K562 (cell line): Measurements from ENCODE around the gene ETS1. TPM values are rescaled to one million over a fixed set of nuclear protein-coding genes. Genes with fewer than 3 reads are reported as not detected.

Experiments
- ATAC-seq: fragments of 200-7000 bp; cut with Tn5 transposase; 3 replicates; pipeline ENCODE4 v1.9.1; 2020; ENCODE audit warnings: moderate library complexity
- BruUV-seq: library from RNA; stranded (reverse); fragments of 400-500 nt; replicated peaks from 2 replicates; lab custom pipeline; 2021; lab: Mats Ljungman, UMichigan
- CTCF ChIA-PET: fragments of 300-600 bp; formaldehyde crosslinking; extraction: SDS; loops from one replicate; lab custom pipeline; 2021; ENCODE audit warnings: low intra/inter-chr PET ratio; lab: Yijun Ruan, JAX
- POLR2A ChIA-PET: fragments of 300-600, 350-650 bp; sonication (Branson Sonifier 250); formaldehyde crosslinking; extraction: SDS; loops from one replicate; lab custom pipeline; 2021; ENCODE audit warnings: antibody characterized with exemption, inconsistent platforms; lab: Yijun Ruan, JAX
- DNase-seq, 4 experiments: peaks; one replicate each; pipeline versions ENCODE4 v3.0.0 to v3.0.0-alpha.2; 2011 to 2018; ENCODE audit warnings: low spot score in 3 of 4, mixed read lengths in 3 of 4; ENCODE audit errors: extremely low read depth in 1 of 4
- FAIRE-seq: peaks from 2 replicates; lab custom pipeline; 2011; peaks lifted over from hg19 to GRCh38; lab: Jason Lieb, UNC
- H2AFZ ChIP-seq: 2 replicates; pipeline ENCODE4 v1.6.0; 2011; ENCODE audit warnings: low read depth, low read length, control low read depth, inconsistent platforms
- H3K27ac ChIP-seq: fragments of 200-600 bp; 3 replicates; pipeline ENCODE4 v1.8.0; 2011; ENCODE audit warnings: low read depth, mild to moderate bottlenecking, control low read depth, inconsistent platforms, low read length, moderate library complexity, mixed read lengths; ENCODE audit errors: extremely low read depth
- H3K27me3 ChIP-seq, 2 experiments: fragments of 300-600 bp in 1 of 2; 2 replicates in 1 of 2; 3 replicates in 1 of 2; pipeline versions ENCODE4 v1.6.0 to v1.8.0; 2011; ENCODE audit warnings: inconsistent platforms in 2 of 2, low read length in 2 of 2, mild to moderate bottlenecking in 1 of 2, mixed read lengths in 1 of 2, moderate library complexity in 1 of 2; ENCODE audit not compliant: control insufficient read depth in 2 of 2, insufficient read depth in 2 of 2
- H3K36me3 ChIP-seq: fragments of 300-600 bp; 3 replicates; pipeline ENCODE4 v1.8.0; 2011; ENCODE audit warnings: mild to moderate bottlenecking, low read length, inconsistent platforms; ENCODE audit not compliant: control insufficient read depth, insufficient read depth
- H3K4me1 ChIP-seq, 2 experiments: fragments of 200-600 bp in 1 of 2; replicated peaks in 1 of 2; 2 replicates in 1 of 2; 3 replicates in 1 of 2; pipeline versions ENCODE4 v1.5.1 to v1.8.0; 2011; ENCODE audit warnings: inconsistent platforms in 2 of 2, low read length in 2 of 2, mild to moderate bottlenecking in 1 of 2, mixed read lengths in 1 of 2, moderate library complexity in 1 of 2; ENCODE audit not compliant: control insufficient read depth in 2 of 2, insufficient read depth in 2 of 2
- H3K4me2 ChIP-seq: 2 replicates; pipeline ENCODE4 v1.6.1; 2011; ENCODE audit warnings: low read length, control low read depth, inconsistent platforms, mixed read lengths; ENCODE audit not compliant: insufficient read depth
- H3K4me3 ChIP-seq: fragments of 200-600 bp; sonication (generic), shearing (Covaris generic); 2 replicates; pipeline ENCODE4 v1.5.1; 2016; ENCODE audit warnings: control low read depth, inconsistent platforms
- H3K79me2 ChIP-seq: fragments of 200-600 bp; 3 replicates; pipeline ENCODE4 v1.8.0; 2011; ENCODE audit warnings: low read length, inconsistent platforms; ENCODE audit not compliant: control insufficient read depth, insufficient read depth
- H3K9ac ChIP-seq, 2 experiments: 2 replicates each; pipeline versions ENCODE4 v1.6.0 to v1.6.1; 2011; ENCODE audit warnings: low read depth in 2 of 2, low read length in 2 of 2, control low read depth in 1 of 2, inconsistent platforms in 1 of 2, mild to moderate bottlenecking in 1 of 2, mixed read lengths in 1 of 2; ENCODE audit not compliant: insufficient read depth in 1 of 2
- H3K9me1 ChIP-seq: one replicate; pipeline ENCODE4 v1.6.0; 2011; ENCODE audit warnings: inconsistent platforms, mild to moderate bottlenecking, low read length, moderate library complexity; ENCODE audit not compliant: control insufficient read depth, insufficient read depth
- H3K9me3 ChIP-seq: replicated peaks from 2 replicates; pipeline ENCODE4 v1.5.1; 2011; ENCODE audit warnings: low read depth, low read length, inconsistent platforms; ENCODE audit not compliant: control insufficient read depth, insufficient read depth
- H4K20me1 ChIP-seq: replicated peaks from 2 replicates; pipeline ENCODE4 v1.6.1; 2011; ENCODE audit warnings: low read length, inconsistent platforms, mixed read lengths; ENCODE audit not compliant: control insufficient read depth, insufficient read depth
- MIER1 ChIP-seq: fragments of 450-650 bp; IDR thresholded peaks from 2 replicates; pipeline ENCODE4 v1.6.1; 2016; ENCODE audit warnings: antibody characterized with exemption, mild to moderate bottlenecking, low read depth
- RAD21 ChIP-seq, 2 experiments: fragments of 250-450 bp in 1 of 2; fragments of 450-650 bp in 1 of 2; sonication (Bioruptor Pico) in 1 of 2; formaldehyde crosslinking in 1 of 2; IDR thresholded peaks in 1 of 2; conservative IDR thresholded peaks in 1 of 2; 2 replicates each; pipeline versions ENCODE4 v1.4.0 to v1.8.0; 2020 to 2022; ENCODE audit warnings: mild to moderate bottlenecking in 2 of 2, moderate library complexity in 1 of 2
- WGBS: fragments of 100-300 bp; shearing (Covaris generic); methylation state at CpG from one replicate; pipeline ENCODE4 v1.1.6; 2016; ENCODE audit warnings: low coverage, mixed read lengths; ENCODE audit not compliant: insufficient coverage; ENCODE audit errors: missing lambda C conversion rate; 5-methylcytosine and 5-hydroxymethylcytosine counted together
- in situ Hi-C: fragments of 300-500 bp; cut with MboI; formaldehyde crosslinking; loops from 4 replicates; pipeline ENCODE4 v1.15.0; 2018; ENCODE audit warnings: inconsistent platforms, mixed read lengths
- intact Hi-C: fragments of 100-400 bp; cut with micrococcal nuclease; formaldehyde crosslinking; loops from 2 replicates; pipeline ENCODE4 v1.14.2; 2022
- polyA plus RNA-seq, 8 experiments: library from polyadenylated mRNA; depleted of rRNA in 4 of 8; stranded (reverse) in 5 of 8; unstranded in 3 of 8; fragments of >200 nt; fragmentation: Nextera tagmentation in 2 of 8; fragmentation: Illumina TruSeq in 1 of 8; extraction: Ambion mirVana in 2 of 8; extraction: Trizol in 1 of 8; gene quantifications; 2 replicates each; pipeline versions ENCODE4 v1.2.1 to v1.2.3, GENCODE V29; 2011 to 2014; ENCODE audit warnings: inconsistent platforms in 1 of 8, missing spikeins in 1 of 8
- total RNA-seq, 7 experiments: library from RNA; depleted of rRNA in 6 of 7; stranded (reverse); fragments of >200 nt in 6 of 7; fragmentation: Illumina TruSeq in 2 of 7; extraction: Trizol in 2 of 7; gene quantifications; 2 replicates each; pipeline versions ENCODE4 v1.2.1 to v1.2.3, GENCODE V29; 2011 to 2021; ENCODE audit warnings: low replicate concordance in 1 of 7
- TF ChIP-seq, protein P1 (sequence below): fragments of 450-650 bp; formaldehyde crosslinking; IDR thresholded peaks from 2 replicates; pipeline ENCODE4 v1.4.0; 2020; ENCODE audit warnings: mild to moderate bottlenecking, moderate library complexity
- TF ChIP-seq, protein P2 (sequence below), 3 experiments: IDR thresholded peaks in 2 of 3; conservative IDR thresholded peaks in 1 of 3; 2 replicates each; pipeline ENCODE4 v1.5.1; 2011 to 2012; ENCODE audit warnings: low read length in 3 of 3, mild to moderate bottlenecking in 3 of 3, control low read depth in 2 of 3, improper control_type of control experiment in 1 of 3, inconsistent platforms in 1 of 3, low read depth in 1 of 3, mixed read lengths in 1 of 3, moderate library complexity in 1 of 3; ENCODE audit not compliant: insufficient read depth in 2 of 3

Gene ETS1
- total and polyA plus RNA-seq, 9 of the 15 experiments (the other 6 are each of a cell fraction or from before 2014, with no cell fraction given): 0.04 to 1.4 (median 0.23) TPM

DNA sequence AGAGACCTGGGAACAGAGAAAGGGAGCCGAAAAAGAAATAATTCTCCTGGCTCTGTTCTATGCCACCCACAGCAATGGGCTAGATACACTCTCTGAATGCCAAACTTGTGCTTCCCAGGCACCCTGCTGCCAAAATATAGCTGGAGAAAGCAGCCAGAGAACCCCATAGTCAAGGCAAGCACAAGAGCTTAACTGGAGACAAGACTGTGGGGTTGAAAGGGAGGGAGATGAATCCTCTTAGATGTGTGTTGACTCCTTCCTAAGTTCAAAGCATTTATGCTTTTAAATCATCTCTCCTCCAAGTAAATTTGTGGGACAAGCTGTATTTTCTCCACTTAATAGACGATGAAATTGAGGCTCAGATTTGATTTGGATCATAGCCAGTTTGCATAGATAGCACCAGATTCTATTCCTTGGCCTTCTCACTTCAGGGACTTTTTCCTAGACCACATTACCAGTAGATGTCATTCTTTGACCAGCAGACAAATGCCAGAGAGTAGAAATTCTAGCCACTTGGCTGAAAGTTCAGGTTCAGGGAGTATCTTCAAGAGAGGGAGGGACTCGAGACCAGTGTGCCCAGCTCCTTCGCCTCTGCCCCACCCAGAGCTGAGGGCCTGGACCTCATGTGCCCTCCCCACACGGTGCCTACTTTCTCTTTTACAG lies 16.5 kb upstream of the ETS1 start:
- FAIRE-seq: no peak
- WGBS: 0% methylated on average over 5 of the region's 5 CpGs
- CTCF ChIA-PET: no interaction called here

More for the DNA sequence above, 16.5 kb upstream of the ETS1 start:
- intact Hi-C loops (no loop called here), in situ Hi-C loops (no loop called here)
- H3K4me2 ChIP-seq: no peak overlapping the region
- H3K9me1 ChIP-seq: no peaks in the 10 kb centered on the region
- H3K27me3 ChIP-seq: no peaks in the 10 kb centered on the region
- H3K9ac ChIP-seq: no peak overlapping the region
- H3K27ac ChIP-seq: no peak overlapping the region
- TF ChIP-seq MIER1 (no peak), RAD21 (CRISPR knock-in tag; conservative IDR thresholded peaks at IDR 0.05 in 1 of 2, IDR thresholded peaks at IDR 0.05 in 1 of 2) (peak; percentile 71 to 81)
- TF ChIP-seq, protein P1, sequence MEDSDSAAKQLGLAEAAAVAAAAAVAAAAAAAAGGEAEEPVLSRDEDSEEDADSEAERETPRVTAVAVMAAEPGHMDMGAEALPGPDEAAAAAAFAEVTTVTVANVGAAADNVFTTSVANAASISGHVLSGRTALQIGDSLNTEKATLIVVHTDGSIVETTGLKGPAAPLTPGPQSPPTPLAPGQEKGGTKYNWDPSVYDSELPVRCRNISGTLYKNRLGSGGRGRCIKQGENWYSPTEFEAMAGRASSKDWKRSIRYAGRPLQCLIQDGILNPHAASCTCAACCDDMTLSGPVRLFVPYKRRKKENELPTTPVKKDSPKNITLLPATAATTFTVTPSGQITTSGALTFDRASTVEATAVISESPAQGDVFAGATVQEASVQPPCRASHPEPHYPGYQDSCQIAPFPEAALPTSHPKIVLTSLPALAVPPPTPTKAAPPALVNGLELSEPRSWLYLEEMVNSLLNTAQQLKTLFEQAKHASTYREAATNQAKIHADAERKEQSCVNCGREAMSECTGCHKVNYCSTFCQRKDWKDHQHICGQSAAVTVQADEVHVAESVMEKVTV (CRISPR knock-in tag): peak; percentile 25; the same call in 1 of the 2 replicates
- TF ChIP-seq, protein P2, sequence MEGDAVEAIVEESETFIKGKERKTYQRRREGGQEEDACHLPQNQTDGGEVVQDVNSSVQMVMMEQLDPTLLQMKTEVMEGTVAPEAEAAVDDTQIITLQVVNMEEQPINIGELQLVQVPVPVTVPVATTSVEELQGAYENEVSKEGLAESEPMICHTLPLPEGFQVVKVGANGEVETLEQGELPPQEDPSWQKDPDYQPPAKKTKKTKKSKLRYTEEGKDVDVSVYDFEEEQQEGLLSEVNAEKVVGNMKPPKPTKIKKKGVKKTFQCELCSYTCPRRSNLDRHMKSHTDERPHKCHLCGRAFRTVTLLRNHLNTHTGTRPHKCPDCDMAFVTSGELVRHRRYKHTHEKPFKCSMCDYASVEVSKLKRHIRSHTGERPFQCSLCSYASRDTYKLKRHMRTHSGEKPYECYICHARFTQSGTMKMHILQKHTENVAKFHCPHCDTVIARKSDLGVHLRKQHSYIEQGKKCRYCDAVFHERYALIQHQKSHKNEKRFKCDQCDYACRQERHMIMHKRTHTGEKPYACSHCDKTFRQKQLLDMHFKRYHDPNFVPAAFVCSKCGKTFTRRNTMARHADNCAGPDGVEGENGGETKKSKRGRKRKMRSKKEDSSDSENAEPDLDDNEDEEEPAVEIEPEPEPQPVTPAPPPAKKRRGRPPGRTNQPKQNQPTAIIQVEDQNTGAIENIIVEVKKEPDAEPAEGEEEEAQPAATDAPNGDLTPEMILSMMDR (IDR thresholded peaks at IDR 0.05 in 2 of 3, conservative IDR thresholded peaks at IDR 0.05 in 1 of 3; ENCODE audit: insufficient read depth in 2 of 3, low read depth in 1 of 3, low read length in 3 of 3): peak in 1 of 3 experiments; percentile 18; a peak in 1 of 6 replicates
- H3K9me3 ChIP-seq: no peaks in the 10 kb centered on the region
- BruUV-seq: no TSS peak
- no peak for ATAC-seq
- H3K36me3 ChIP-seq: no peaks in the 10 kb centered on the region
- no peak overlapping the region for H3K4me3 ChIP-seq
- no peak overlapping the region for H2AFZ ChIP-seq
- H3K4me1 ChIP-seq: no peaks in the 10 kb centered on the region
- no peaks in the 10 kb centered on the region for H4K20me1 ChIP-seq
- DNase-seq: no peak
- POLR2A ChIA-PET: interaction anchor here (0.6 kb wide), 3 partner anchors 325 to 1872 kb away, joined by 3 read pairs; no protein-coding TSS in a partner anchor
- H3K79me2 ChIP-seq: no peaks in the 10 kb centered on the region
